K562 treated with DMSO at 1 percent for 12 hours (cell line): Measurements from ENCODE around the gene RNF125. TPM values are rescaled to one million over a fixed set of nuclear protein-coding genes. Genes with fewer than 3 reads are reported as not detected.

Experiments used
- total RNA-seq: library from RNA; unstranded; fragments of 300-600 nt; gene quantifications from 2 replicates; pipeline ENCODE4 v1.2.3, GENCODE V29; 2022; ENCODE audit not compliant: insufficient read depth

RNF125 gene
- total RNA-seq: 0.27 TPM in 1 of 2 replicates, not detected in the other

DNA sequence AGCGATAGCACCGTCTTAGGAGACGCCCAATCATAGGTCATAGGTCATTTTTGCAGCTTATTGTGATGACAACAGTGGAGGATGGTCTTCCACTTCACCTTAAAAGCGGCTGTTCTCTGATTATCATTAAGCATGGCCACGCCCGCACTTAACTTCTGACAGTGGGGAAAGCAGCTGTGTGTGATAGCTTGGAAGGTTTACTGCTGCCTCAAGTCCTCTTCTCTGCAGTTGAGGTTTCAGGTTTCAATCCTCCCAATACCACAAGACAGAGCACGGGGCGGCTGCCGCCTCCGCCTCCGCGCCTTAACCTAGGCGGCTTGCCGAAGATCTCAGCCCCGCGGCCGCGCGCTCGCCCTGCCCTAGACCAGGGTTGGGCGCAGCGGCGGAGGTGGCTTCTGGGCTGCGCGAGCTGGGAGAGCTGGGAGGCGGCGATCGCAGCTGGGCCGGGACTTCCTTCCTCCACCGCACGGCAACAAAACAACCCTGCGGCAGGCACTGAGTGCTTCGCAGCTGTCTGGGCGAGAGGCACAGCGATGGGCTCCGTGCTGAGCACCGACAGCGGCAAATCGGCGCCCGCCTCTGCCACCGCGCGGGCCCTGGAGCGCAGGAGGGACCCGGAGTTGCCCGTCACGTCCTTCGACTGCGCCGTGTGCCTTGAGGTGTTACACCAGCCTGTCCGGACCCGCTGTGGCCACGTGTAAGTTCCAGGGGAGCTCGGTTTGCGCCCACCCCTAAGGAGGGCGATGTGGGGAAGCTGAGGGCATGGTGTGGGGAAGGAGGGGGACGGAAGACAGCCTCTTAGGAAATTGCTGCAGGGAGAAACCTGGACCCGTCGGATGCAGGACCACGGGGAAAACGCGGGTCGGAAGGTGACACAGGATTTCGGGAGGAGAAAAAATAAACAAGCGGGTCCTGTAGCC is at the start of gene RNF125:
RNF125 (plus strand) TSS at position 495 of the 920 bp plus-strand sequence; CDS start at position 534, 39 bp downstream.

DNA sequence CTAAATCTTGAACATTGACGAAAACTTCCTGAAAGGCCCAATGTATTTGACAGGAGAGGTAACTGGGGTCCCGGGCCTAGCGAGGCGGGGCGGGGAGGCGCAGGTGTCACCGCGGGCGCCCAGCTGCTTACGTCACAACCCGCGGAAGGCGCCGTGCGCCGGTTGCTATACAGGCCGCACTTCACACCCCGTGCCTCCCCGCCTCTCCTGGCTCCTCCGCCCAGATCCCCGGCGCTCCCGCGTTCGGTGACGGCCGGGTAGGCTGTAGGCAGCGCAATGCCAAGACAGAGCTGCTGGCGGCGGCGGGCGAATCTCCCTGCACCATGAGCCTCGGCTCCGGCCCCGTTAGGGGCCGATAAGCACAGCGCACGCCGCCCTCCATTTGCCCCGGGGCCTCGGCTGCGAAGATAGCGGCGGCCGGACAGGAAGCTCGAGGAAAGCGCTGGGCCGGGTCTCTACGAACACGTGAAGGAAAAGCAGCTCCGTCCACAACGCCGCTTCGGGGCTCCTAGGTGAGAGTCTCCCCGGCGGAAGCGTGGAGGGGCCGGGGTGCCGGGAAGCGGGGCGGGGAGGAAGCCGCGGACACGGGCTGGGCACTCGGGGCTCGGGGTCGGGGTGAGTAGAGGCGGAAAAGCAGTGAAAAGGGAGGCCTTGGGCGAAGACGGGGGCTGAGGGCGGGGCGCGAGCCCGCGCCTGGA is 73.2 kb downstream of the RNF125 start, which contains the start of gene RNF138:
RNF138 (plus strand) TSS at position 151 of the 698 bp plus-strand sequence. CDS start 903 bp downstream, outside the sequence.

Other genes with a start within 250 kb of the RNF125 start
- 13.2 and 35.0 TPM in 2 replicates for gene TRAPPC8, start 75.7 kb upstream of the RNF125 start, total RNA-seq
- gene RNF138, start 73.0 kb downstream of the RNF125 start, total RNA-seq: 18.3 and 45.8 TPM in 2 replicates
- gene MEP1B, start 171.2 kb downstream of the RNF125 start, total RNA-seq: not detected in 2 replicates